ENCODE data around the gene PLSCR1.
"Not testable (repeated sequence)": the region's sequence is repeated elsewhere in the genome, so short reads cannot be mapped to it uniquely, and the experiment has no call there.

PLSCR1 gene

DNA sequence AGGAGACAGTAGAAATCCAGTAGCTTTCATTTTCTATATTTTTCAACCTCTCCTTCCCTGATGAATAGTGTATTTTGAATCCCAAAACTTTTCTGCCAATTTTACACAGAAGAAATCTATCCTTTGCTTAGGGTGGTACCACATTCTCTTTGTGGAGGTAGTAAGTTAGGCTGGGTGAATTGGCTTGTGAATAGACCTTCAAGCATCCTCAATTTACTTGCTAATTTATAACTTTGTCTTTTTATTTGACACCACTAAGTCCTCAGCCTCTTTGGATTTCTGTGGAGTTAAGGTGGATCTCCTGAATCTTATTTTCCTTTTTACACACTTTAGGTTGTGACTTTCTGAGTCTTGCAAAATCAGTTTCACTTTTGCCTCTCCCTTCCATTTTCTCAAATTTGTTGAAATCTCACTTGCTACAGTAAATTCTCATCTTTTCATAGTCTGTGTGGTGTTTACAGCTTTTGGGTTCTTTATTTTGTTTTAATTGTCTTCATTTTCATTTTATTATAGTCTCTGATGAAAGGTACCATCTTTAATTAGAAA, 5.7 kb upstream of the PLSCR1 start:
- DNase-seq (ENCODE audit: low read depth) = no peak

DNA sequence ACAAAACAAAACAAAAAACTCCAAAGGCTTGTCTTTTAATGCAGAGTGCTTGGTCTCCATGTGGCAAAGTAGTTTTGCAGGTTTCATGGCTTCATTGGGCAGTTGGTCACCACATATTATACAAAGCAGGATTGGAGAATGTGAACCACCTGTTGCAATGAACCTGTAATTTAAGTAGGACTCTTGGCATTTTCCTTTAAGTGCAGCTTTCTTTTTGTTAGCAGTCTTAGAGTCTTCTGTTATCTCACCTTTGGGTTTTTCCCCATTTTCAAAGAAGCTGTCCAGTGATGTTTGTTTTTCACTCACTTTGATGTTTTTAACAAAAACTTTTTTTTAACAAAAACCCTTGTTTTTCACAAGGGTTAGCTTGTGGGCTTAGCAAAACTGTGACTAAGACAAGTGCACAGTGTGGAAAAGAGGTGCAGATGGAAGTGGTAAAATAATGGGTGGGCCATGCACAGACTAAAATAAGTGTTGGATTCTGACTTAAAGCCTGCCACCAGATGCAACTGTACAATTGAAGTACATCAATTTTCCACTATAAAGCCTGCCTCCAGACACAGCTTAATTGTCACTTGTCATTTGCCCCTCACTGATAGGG, 2.9 kb upstream of the PLSCR1 start:
- DNase-seq (ENCODE audit: low read depth) = no peak

DNA sequence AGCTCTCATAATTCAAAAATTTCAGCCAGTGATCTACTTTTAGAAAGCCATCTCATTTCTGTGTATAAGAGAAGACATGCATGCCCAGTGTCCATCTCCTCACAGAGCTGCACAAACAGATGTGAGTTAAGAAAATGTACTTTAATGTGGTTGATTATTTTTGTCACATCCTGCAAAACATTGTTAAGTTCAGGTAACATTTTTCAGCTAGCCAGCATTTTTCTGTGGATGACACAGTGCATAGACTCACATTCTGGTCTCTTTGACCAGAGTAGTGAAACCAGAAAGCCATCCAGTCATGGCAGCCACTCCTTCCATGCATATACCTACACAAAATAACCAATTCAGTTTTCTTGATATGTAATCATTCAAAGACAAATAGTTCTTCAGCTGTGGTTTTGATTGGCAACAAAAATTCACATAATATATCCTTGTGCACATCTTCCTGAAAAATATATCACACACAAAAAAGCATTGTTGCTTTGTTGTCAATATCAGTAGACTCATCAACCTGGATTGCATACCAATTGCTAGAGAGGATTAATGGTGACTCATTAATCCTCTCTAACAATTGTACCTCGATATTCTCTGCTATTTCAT, 2.1 kb upstream of the PLSCR1 start:
- no peak for DNase-seq (ENCODE audit: low read depth)

DNA sequence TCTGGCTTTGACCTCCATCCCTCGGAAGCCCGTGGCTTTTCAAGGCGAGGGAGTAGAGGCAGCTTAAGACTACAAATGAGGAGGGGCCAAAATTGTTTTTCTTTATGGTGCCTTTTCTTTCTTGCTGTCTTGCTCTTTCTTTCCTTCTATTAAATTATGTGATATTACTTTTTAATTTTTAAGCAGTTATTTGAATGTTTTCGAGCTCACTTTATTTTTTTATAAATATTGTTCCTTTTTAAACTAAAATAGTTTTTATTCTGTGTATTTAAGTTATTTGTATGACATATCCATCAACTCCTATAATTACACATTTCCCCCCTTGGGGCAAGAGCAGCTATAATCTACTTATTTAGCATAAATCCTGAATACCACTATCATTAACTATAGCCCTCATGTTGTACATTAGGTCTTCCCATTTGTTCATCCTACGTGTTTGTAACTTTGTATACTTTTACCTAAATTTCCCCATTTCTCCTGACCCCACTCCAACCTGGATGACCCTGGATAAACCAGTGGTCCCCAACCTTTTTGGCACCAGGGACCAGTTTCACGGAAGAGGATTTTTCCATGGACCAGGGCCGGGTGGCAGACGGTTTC, 622 bp upstream of the PLSCR1 start:
- no peak for DNase-seq (ENCODE audit: low read depth)

DNA sequence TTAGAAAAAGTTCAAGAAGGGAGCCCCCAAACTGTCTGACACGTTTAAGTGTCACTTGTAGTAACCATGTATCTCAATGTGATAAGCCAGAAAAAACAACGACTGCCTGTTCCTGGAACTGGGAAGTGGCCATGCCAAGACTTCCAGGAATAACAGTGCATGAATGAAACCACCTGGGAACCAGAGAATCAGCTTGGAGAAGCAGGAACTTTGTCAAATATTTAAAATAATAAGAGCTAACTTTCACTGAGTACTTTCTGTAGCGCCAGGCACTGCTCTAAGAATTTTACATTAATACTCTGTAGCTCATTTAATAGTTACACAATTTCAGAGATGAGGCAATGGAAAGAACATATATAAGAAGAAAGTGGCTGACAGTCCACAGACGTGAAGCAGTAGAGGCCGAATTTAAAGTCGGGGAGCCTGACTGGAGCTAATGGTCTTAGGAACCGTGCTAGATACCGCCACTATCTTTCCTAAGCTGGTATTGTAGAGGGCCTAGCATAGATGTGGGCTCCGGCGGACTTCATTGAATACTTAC, 876 bp downstream of the PLSCR1 start:
- no peak for DNase-seq (ENCODE audit: low read depth)

DNA sequence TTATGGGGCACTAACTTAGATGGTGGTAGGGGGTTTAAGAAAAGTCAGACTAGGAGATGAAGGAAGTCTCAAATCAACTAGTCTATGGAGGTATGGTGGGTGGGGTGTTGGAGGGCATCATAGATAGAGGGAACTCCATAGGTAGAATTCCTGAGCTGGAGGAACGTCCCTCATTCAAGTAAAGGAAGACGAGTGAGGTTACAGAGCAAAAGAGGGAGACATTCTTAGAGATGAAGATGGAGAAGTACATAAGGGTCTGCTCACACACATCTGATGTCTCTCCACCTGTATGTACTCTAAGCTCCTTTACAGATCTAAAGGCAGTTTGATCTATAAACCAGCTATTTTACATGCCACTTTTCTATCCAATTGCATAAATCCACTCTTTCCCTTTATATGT, 1.4 kb downstream of the PLSCR1 start:
- DNase-seq (ENCODE audit: low read depth) = no peak

DNA sequence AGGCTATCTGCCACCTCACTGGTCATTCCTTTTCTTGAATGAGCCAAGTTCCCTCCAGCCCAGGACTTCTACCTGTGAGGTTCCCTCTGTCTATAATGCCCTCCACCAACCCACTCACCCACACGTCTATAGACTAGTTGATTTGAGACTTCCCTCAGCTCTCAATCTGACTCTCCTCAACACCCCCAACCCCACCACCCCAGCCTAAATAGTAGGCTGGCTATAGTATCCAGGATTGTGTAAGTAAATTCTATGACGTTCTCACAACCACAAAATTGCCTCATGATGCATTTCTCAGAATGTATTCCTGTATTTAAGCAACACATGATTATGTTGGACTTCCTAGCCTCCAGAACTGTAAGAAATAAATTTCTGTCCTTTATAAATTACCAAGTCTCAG, 2.2 kb downstream of the PLSCR1 start:
- no peak for DNase-seq (ENCODE audit: low read depth)

DNA sequence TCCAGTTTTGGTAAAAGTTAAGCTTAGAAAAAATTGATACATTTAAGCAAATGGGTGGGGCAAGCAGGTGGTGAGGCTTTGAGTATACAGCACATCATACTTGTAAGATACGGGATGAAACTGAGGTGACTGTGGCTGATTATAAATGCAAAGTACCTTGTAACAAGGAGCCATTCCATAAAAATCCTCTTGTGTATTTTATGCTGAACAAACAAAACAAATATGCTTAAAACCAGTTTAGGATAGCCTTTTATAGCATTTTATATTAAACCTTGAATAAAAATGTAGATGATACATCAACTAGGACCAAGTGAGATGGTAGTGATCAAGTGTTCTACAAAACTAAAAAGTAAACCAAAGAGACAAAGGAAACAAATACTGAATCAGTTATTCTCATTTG, 3.4 kb downstream of the PLSCR1 start:
- DNase-seq (ENCODE audit: low read depth) = no peak

DNA sequence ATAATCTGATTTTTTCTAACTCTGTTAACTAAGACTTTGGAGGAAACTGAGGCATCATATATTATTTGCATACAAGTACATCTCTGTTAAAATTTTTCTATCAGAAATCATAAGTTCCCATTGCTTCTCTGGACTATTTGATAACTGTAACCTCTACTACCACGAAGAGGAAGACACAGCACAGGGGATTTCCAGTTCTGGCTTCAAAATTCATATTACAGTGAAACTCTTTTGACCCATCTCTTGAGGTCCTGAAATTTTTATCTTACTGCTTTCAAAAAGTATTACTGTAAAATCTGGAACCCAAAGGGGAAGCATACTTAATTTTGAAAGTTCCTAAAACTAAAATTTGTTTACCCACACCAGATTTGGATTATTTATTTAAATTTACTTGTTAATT, 4.2 kb downstream of the PLSCR1 start:
- DNase-seq (ENCODE audit: low read depth) = no peak

DNA sequence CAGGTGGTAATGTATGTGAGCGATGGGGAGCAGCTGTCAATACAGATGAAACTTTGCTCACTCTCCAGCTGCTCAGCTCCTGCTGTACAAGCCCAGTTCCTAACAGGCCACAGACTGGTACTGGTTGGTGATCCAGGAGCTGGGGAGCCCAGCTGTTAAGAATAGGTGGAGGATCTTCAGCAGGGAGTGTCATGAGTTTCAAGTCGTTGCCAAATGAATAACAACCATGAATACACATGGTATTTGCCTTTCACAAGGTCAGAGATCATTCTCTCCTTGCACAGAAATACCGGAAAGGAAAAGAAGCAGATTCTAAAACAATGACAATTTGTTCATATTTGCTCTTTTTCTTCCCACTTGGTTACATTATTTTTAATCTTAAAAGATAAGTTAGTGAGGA, 5.1 kb downstream of the PLSCR1 start:
- DNase-seq (ENCODE audit: low read depth) = no peak

DNA sequence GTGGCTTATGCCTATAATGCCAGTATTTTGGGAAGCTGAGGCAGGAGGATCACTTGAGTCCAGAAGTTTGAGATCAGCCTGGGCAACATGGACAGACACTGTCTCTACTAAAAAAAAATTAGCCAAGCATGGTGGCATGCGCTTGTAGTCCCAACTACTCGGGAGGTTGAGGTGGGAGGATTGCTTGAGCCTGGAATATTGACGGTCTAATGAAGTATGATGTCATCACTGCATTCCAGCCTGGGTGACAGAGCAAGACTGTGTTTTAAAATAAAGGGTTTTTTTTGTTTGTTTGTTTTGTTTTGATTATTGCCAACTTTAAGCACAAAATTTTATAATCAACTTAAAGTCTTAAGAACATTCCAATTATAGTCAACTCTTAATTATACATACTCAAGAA, 6.8 kb downstream of the PLSCR1 start:
- no peak for DNase-seq (ENCODE audit: low read depth)

DNA sequence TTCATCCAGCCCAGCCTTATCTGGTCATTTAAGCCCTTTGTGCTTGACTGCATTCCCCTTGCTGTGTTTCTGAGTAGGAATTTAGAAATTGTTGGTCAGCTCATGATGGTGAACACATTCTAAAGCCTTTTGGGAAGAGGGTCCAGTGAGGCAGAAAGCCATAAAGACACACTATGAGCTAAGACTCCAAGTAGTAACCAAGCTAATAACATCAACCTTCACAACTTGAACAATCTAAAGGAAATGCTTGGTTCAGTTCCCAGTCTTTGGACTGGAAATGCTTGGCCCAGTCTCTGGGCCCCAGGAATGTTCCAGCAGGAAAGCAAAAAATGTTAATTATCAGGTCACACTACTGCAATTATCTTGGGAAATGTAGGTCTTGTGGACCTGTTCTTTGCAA, 7.7 kb downstream of the PLSCR1 start:
- no peak for DNase-seq (ENCODE audit: low read depth)

DNA sequence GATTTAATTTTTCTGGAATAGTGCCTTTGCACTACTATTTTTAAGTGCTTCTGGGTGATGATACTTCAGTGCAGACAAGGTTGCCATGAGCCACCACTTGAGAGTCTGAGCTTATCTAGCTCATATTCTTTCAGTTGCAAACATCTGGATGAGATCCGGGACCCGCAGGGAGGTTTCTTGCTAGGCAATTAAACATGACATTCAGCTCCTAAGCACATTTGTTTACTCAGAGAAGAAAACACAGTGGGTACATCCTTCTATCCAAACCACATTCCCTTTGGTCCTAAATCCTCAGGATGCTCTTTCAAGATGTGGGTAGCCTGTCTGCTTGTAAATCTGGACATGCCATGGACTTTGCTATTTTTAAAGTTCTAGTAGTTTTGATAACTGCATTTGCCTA, 12.0 kb downstream of the PLSCR1 start:
- DNase-seq (ENCODE audit: low read depth) = no peak

DNA sequence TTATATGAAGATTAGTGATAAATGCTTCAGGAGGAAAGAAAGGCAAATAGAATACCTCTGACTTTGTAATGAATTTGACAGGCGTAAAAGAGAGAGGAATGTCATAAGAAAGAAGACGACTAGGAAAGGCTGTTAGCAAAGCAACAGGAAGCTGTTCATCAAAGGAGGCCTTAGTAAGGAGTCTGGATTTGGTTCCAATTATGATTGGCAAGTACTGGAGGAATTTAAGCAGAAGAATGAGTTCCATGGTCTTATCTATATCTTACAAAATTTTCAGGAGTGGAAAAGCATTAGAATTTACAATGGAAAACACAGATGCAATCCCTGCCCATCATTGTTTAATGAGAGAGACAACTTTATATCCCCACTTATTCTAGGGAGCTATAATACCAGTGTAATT, 13.8 kb downstream of the PLSCR1 start:
- DNase-seq (ENCODE audit: low read depth) = no peak

DNA sequence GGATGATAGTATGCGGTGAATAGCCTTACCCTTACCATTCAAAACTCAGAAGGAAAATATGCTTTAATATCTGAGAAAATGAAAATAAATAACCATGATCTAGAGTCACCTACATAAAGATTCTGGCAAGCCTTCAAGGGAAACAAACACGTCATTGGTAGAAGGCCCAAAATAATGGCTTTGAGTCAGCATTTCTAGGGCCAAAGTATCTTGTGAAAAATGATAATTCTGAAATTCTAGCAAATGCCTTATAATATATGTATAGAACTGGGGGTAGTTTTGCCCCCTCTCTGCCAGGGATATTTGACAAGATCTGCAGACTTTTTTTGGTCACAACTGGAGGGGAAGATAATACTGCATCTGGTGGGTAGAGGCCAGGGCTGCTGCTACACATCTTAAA, 15.4 kb downstream of the PLSCR1 start:
- DNase-seq (ENCODE audit: low read depth) = no peak

DNA sequence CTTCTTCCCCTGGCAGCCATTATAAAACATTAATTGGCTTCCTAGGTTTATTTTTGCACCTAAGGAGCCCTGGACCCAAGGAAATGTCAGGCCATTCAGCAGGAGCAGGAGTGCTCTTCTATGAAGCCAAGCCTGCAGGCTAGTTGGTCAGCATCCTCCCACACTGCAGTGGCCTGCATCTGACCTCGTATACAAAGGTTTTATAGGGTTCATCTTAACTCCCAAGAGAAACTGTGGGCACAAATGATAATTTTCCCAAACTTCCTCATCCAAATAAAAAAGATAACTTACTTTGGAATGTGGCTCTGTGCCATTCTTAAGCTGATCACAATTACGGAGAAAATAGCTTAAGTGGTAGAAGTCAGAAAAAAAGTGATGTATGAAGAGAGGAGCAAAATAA, 19.4 kb downstream of the PLSCR1 start:
- DNase-seq (ENCODE audit: low read depth) = no peak

DNA sequence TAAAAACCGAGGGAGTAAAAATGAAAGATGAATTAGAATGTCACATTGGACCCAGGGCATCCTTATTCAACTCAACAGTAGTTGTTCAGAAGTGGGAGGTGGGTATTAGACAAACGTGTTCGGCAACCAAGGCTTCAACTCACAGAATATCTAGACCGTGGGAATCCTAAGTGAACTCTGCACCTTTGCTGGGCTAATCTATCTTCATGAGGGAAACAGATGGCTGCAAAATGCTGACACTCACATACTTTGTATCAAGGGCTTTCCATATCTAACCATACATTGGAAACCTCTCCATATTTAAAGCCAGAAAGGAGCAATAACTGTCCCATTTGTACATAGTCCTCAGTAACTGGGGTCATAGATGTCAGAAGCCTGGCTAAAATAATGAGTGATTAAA, 20.9 kb downstream of the PLSCR1 start:
- no peak for DNase-seq (ENCODE audit: low read depth)

DNA sequence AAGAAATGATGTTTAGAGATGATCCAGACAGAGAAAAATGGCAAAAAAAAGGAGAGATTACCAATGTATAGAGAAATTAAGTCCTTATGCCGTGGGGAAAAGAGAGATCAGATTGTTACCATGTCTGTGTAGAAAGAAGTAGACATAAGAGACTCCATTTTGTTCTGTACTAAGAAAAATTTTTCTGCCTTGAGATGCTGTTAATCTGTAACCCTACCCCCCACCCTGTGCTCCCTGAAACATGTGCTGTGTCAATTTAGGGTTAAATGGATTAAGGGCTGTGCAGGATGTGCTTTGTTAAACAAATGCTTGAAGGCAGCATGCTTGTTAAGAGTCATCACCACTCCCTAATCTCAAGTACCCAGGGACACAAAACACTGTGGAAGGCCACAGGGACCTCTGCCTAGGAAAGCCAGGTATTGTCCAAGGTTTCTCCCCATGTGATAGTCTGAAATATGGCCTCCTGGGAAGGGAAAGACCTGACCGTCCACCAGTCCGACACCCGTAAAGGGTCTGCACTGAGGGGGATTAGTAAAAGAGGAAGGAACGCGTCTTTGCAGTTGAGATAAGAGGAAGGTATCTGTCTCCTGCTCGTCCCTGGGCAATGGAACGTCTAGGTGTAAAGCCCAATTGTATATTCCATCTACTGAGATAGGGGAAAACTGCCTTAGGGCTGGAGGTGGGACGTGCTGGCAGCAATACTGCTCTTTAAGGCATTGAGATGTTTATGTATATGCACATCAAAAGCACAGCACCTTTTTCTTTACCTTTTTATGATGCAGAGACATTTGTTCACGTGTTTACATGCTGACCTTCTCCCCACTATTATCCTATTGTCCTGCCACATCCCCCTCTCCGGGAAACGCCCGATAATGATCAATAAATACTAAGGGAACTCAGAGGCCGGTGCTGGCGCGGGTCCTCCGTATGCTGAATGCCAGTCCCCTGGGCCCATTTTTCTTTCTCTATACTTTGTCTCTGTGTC, 21.9 kb downstream of the PLSCR1 start:
- not testable (repeated sequence) for DNase-seq (ENCODE audit: low read depth)

DNA sequence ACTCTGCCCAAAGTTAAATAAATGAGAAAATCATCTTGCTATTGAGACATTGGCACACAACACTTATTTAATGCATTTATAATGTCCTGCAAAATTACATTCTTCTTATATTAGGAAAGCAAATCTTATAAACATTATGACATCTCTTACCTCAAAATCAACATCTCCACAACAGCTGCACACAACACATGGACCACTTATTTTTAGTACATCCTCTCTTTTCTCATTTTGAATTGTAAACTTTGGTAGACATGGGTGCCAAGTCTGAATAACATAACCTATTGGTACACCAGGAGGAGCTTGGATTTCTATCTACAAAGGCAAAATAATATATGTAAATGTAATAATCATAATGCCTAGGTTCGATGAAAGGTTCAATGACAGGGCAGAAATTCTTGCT, 23.0 kb downstream of the PLSCR1 start:
- no peak for DNase-seq (ENCODE audit: low read depth)

DNA sequence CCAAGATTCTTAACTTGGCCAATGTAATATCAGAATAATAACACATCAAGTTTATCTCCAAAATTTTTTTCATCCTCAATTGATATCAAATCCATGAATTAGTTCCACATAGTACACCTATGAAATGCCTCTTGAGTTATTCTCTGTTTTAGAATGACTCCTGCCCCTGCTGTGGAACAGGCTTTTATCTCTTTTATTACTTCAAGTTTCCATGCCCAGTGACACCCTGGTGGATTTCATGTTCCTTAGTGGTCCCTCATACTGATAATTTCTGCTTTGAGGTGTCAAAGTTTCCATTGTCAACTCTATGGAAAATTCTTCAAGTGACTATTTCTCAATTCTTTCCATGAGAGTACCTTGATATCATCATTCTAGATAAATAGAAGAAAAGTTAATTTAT, 24.6 kb downstream of the PLSCR1 start:
- no peak for DNase-seq (ENCODE audit: low read depth)

DNA sequence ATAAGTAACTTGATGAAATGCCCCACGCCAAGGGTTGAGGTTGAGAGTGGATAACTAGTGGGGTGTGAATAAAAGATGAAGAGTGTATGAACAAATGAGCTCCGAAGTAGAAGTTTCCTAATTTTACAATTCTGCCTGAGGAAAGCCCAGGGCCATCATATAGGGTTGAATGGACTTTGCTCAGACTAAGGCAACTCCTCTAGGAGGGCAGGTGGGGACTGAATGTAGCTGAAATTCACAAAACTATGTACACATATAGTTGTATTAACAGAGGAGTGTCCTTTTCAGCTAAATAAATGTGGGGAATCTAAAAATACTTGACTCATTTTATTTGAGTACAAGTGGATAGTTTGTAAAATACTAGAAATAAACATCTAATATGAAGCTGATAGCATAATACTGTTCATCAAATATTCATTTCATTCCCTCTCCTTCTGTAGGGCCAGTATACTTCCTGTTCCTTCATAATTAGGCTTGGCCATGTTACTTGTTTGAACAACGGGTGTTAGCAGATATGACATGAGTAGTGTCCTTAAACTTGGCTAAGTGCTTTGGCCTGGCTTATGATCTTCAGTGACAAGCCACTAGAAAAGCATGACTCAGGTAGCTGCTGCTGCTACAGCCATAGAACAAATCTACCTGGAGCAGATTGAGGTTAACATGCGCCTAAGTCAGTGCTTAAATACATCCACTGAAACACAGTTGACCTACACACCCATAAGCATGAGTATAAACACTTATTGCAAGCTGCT, 26.5 kb downstream of the PLSCR1 start:
- DNase-seq (ENCODE audit: low read depth) = no peak

Data from HS-27A (cell line).